NCI-H82 (cell line): ENCODE data around the gene CEND1.
"Not testable (repeated sequence)": the region's sequence is repeated elsewhere in the genome, so short reads cannot be mapped to it uniquely, and the experiment has no call there.

Experiments
- DNase-seq: peaks from one replicate; lab custom pipeline; 2025; lab: John Stamatoyannopoulos, UW

Gene CEND1

GRCh38 chr11:763549-764321 is 26.2 kb downstream of the CEND1 start:
- DNase-seq: no peak

- no peak for DNase-seq
Observed at GRCh38 chr11:763073-763463, 26.8 kb downstream of the CEND1 start.

GRCh38 chr11:762421-763072 is 27.3 kb downstream of the CEND1 start:
- DNase-seq: peak; percentile 76

- no peak for DNase-seq
Observed at GRCh38 chr11:761526-762108, 28.3 kb downstream of the CEND1 start.

- DNase-seq: no peak
Observed at GRCh38 chr11:760236-760635, 29.7 kb downstream of the CEND1 start.

- no peak for DNase-seq
Observed at GRCh38 chr11:749731-750130, 40.2 kb downstream of the CEND1 start.

- DNase-seq: no peak
Observed at GRCh38 chr11:748007-748359, 41.9 kb downstream of the CEND1 start.

- peak; percentile 90 for DNase-seq
Observed at GRCh38 chr11:747158-748006, 42.5 kb downstream of the CEND1 start, which contains the start of gene TALDO1. Gene TALDO1, plus strand, starts transcription at chr11:747464. Its CDS starts 18 bp downstream, at chr11:747482.

GRCh38 chr11:746289-747157 is 43.4 kb downstream of the CEND1 start:
- DNase-seq: peak; percentile 53

- DNase-seq: no peak
Observed at GRCh38 chr11:745428-745827, 44.5 kb downstream of the CEND1 start.

- no peak for DNase-seq
Observed at GRCh38 chr11:742571-743201, 47.2 kb downstream of the CEND1 start.

GRCh38 chr11:742156-742546 is 47.7 kb downstream of the CEND1 start:
- no peak for DNase-seq

GRCh38 chr11:737899-738298 is 52.0 kb downstream of the CEND1 start:
- DNase-seq: not testable (repeated sequence)

GRCh38 chr11:737366-737765 is 52.5 kb downstream of the CEND1 start:
- DNase-seq: no peak
